Esophagus muscularis mucosa (tissue), 4 donors: ENCODE results near the gene OXCT1.

Source experiments
- CTCF ChIP-seq, 3 experiments: fragments of 200-600 bp in 2 of 3; fragments of 450-650 bp in 1 of 3; sonication (generic) in 2 of 3; IDR thresholded peaks; one replicate each; pipeline ENCODE4 v1.5.1; 2017 to 2019; ENCODE audit warnings: antibody characterized with exemption in 3 of 3, mild to moderate bottlenecking in 2 of 3, moderate library complexity in 1 of 3
- EP300 ChIP-seq: sonication (generic); formaldehyde crosslinking; IDR thresholded peaks from one replicate; pipeline ENCODE4 v1.6.1; 2017; ENCODE audit warnings: antibody characterized with exemption
- POLR2A ChIP-seq: fragments of 450-650 bp; IDR thresholded peaks from one replicate; pipeline ENCODE4 v1.6.1; 2017; ENCODE audit warnings: antibody characterized with exemption, moderate library complexity, mild to moderate bottlenecking, low read depth

GRCh38 chr5:41822036-41822435, 48.2 kb downstream of the OXCT1 start:
- TF ChIP-seq CTCF (IDR thresholded peaks at IDR 0.05) (no peak), POLR2A (no peak), EP300 (no peak)
